GM18508 (cell line): Measurements from ENCODE around the gene ZNF496.
A peak's percentile ranks its signal among the peaks of the same experiment; 100 is the strongest.
"Not testable (repeated sequence)": the region's sequence is repeated elsewhere in the genome, so short reads cannot be mapped to it uniquely, and the experiment has no call there.

Experiments
- ATAC-seq: cut with Tn5 transposase; IDR thresholded peaks from one replicate; pipeline ENCODE4 v1.9.1; 2021; ENCODE audit warnings: moderate number of reproducible peaks; ENCODE audit not compliant: insufficient read depth, unreplicated experiment

The ZNF496 gene

DNA sequence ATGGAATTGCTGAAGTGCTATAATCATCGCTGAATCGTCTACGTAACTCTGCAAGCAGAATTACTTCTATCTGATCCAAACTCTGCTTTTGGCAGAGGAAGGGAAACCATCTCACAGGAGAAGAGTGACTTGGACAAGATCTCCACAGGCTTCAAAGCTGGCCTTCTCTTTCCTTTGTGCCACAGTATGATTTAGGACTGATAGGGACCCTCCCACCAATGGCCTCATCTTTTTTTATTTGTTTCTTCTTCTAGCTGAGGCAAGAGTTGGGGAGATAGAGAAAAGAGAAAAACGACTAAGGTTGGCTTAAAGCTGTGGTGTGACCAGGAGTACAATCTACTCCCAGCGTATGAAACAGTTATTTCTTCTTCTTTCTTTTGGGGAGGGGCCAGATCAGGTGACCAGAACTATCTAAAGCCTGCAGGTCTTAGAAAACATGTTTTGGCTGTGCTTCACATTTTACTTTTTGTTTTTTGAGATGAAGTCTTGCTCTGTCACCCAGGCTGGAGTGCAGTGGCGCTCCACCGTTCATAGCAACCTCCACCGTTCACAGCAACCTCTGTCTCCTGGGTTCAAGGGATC lies 35.0 kb downstream of the ZNF496 start:
- no peak for ATAC-seq

DNA sequence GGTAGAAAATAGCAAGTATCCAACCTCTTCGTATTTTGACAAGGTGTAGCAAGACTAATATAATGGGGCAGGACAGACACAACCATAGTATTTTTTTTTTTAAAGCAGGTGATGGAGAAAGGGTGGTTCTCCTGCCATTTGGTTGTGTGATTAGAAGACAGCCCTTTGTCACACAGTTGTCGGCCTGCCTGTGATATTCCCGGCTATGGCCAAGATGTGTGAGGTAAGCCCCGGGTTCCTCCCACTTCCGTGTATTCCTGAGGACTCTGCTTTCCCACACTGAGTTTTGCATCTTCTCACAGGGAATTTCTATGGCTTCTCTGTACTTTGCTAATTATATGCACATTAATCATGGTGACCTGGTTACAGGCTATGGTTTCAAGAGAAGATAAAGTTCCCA lies 35.9 kb downstream of the ZNF496 start:
- no peak for ATAC-seq

DNA sequence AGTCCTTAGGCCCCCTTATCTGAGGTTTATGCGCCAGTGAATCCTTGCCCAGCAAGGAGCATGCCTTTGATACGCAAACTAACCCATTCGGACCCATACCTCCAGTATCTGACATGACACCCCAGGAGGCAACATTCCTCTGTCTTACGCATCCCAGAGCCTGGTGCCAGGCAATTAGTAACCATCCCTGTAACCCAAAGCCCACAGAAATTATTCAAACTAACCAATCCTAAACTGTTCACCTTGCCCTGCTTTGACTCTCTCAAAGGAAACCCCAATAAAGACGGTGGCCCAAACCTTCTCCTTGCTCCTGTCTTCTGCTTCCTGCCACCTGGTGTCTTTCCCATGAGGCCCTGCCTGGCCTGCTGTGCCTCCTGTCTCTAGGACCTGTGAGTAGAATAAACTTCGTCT lies 36.4 kb downstream of the ZNF496 start:
- no peak for ATAC-seq

DNA sequence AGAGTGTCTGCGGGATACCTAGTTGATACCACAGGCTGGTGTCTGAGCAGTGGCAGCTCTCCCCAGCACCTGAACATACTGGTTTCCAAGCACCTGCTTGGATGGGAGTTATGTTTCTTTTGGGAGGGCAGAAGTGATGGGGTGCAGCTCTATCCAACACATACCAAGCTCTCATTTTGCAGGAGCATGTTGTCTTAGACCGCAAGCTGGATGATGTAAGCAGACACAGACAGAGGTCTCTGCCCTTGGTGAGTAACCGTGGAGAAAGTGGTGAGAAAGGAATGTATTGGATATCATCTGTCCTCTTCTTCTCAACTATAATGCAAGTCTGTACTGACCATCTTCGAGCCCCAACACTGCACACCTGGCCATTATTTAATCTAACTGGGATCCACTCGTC lies 37.4 kb downstream of the ZNF496 start:
- no peak for ATAC-seq

DNA sequence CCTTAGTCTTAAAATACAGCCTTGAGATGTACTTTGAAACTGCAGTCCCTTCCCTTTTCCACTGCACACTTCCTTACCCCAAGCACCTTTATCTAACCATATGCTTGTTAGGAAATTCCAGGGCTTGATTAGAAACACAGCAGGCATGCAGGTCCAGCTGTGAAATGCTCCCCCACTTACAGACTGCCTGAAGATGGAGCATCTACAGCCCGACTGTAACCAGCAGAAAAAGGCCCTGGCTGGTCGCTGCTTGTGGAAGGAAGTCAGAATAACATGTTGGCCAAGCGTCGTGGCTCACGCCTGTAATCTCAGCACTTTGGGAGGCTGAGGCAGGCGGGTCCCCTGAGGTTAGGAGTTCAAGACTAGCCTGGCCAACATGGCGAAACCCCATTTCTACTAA lies 38.6 kb downstream of the ZNF496 start:
- no peak for ATAC-seq

DNA sequence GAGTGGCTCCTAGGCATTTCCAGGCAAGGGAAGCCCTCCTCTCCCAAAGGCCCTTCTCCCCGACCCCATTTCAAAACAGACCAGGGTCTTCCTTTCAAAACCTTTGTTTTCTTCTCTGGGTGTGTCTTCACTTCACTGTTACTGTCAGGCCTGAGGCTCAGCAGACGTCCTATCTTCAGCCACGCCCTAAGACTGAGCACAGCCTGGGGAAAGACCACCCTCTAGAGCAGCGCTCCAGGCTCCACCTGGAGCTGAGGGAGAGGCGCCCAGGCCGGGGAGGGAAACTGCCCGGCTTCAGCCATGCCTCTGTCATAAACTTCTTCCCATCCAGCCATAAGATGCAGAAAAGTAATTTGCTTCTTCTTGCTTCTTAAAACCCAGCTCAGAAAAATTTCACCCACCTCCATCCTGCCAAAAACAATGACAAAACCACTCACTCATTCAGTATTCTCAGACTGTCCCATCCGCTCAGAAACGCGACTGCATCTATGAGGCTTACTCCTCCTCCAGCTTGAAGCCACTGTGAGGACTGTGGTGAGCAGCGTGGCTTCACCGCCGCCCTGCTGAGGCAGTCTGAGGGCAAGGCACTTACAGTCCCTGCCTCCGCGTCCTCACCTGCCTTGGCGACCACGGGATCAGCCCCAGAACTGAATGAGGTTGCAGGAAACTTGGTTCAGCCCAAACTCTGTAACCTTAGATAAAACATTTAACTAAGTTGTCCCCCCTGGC lies 39.7 kb downstream of the ZNF496 start:
- ATAC-seq: no peak

DNA sequence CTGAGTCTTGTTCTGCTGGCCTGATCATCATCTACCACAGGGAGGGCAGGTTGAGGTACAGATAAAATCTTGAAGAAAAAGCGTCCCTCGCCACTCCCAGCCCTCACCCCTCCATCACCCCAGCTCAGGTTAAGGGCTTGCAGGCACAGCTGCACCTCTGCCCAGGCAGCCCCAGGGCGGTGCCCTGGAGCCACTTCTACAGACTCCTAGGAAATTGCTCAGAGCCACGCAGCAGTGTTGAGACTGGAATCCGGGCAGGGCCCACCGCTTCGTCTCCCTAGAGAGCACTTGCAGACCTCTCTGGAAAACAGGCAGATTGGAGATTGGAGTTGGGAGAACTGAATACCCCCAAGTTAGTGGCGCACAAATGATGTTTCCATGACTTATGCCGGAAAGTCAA lies 40.5 kb downstream of the ZNF496 start:
- no peak for ATAC-seq

DNA sequence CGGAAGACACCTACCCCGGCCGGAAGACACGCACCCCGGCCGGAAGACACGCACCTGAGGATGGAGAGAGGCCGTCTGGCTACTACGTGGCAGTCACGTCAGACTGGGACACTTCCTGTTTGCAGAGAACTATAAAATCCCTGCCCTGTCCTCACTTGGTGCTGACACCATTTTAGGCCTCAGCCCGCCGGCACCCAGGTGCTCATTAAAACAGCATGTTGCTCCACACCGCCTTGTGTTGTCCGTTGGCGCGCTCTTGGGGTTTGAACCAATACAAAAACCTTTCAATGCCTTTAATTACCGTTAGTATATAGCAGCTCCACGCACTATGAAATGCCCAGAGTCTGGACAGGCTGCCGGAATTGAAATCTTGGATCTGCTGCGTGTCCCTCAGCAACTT lies 41.1 kb downstream of the ZNF496 start:
- no peak for ATAC-seq

DNA sequence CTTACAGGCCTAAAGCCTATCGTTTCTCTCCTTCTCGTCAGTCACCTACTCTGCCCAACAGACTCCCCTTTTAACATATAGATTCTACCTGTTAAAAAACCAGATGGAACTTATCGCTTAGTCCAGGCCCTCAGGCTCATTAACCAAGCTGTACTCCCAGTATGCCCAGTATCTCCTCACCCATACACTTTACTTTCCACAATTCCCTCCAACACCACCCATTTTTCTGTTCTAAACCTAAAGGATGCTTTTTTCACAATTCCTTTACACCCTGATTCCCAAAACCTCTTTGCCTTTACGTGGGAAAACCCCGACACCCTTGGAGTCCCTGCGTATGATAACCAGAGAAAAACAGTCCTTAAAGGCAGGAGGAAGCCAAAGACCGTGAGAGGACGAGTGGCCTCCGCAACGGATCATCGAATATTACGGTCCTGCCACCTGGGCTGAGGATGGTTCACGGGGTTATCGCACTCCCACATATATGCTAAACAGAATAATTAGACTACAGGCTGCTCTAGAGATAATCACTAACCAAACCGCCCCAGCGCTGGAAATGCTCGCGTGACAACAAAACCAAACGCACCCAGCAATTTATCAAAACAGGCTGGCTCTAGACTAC lies 42.3 kb downstream of the ZNF496 start:
- ATAC-seq: not testable (repeated sequence)

DNA sequence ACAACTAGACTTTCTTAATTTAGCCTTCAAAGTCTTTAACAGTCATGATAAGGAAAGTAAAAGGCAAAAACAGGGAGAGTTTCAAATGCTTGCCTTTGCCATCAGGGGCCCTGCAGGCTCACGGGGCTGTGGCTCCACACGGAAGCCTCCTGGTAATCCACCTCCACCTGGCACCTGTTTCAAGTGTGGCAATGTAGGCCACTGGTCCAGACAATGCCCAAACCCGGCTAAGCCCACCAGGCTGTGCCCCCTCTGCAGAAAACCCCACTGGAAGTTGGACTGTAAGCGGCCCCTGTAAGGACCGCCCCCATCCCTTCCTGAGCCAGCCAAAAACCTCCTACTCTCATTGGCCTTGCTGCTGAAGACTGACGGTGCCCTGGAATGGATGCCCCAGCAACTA lies 43.3 kb downstream of the ZNF496 start:
- ATAC-seq: no peak

DNA sequence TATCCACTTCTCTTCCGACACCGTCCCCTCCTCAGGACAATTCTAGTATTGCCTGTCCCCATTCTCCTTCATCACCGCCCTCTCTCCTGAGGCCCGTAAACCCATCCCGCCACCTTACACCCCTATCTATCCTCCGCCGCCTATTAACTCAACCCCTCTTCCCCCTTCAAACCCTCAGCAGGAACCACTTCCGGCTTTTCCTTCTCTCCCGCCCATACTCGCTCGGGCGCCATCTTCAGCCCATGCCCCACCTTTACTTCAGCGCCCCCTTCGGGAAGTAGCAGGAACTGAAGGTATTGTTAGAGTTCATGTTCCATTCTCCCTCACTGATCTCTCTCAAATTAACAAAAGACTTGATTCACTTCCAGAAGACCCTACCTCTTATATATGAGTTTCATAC lies 44.2 kb downstream of the ZNF496 start:
- no peak for ATAC-seq

DNA sequence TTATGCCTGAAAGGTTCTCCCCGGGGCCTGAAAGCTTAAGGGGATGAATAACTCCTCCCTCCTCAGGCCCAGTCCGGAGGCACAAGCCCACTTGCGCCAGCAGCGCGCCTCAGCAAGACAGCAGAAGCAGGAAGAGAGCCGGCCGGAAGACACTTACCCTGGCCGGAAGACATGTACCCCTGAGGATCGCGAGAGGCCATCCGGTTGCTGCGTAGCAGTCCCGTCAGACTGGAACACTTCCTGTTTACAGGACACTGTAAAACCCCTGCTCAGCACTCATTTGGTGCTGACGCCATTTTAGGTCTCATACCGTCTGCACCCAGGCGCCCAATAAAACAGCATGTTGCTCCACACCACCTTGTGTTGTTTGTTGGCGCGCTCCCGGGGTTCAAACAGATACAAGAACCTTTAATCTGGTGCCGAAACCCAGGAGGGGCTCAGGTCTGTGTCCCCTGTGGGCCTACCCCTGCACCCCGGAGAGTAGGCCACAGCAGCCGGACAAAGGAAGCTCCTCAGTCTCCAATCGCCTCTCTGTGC lies 45.5 kb downstream of the ZNF496 start:
- no peak for ATAC-seq

DNA sequence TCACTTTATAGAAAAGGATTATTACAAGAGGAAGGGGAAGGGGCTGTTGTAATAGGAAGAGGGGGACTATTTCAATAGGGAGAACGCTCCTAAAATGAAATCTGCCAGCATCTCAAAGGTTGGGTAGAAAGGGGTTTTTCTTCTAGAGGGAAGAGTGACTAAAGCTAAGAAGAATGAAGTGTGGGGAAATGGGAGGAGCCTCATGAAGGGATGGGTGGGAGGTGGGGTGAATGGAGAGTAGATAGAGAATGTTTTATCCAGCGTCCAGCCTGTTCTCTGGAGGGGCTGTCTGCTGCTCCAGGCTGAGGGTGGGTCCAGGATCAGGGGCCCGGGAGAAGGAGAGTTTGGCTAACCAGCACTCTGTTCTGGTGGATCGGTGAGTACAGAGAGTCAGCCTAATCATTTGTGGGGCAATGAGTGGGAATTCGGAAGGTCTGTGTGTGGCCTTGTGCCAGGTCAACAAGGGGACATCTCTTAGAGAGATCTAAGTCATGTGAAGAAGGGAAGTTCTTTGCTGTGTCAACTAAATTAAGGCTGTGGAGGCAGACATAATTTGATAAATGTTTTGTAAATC lies 50.6 kb downstream of the ZNF496 start:
- no peak for ATAC-seq

DNA sequence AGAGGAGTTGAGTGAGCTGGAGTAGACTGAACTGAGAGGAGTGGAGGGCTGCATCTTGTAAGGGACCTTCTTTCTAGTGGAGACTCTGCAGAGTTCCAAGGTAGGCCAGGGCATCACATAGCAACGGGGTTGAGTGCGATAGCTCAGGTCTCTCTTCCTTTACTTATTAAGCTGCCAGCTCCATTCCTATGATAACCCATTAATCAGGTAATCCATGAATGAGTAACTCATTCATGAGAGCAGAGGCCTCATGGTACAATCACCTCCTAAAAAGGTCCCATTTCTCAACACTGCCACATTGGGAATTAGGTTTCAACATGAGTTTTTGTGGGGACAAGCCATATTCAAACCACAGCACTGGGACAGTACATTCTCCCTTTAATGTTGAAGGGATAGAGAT lies 54.5 kb downstream of the ZNF496 start:
- no peak for ATAC-seq

DNA sequence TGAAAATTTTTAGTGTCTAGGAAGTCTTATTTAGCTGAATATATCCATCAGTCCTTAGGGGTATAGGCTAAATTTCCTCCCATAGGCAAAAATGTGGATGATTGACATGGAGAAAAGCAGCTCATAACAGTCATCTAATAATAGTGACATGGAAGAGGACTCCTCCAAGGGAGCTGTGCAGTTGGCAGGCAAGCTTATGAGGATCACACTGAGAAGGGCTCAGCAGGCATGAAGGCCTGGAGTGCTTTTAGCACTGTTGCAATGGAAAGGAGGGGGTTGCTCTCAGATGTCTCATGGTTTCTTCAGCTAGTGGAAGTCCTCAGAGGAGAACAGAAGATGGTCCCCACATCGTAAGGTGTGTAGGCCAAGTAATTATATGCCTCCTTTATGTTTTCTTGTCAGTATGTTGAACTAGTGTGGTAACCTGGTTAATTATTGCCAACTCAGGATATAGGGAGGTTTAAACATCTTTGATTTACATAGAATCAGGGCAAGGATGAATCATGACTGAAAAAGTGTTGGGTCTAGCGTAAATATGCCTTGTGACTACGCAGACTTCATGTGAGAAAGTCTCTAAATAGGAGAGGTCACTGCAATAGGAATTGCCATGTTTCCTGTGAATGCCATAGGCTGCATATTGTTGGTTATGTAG lies 56.9 kb downstream of the ZNF496 start:
- ATAC-seq: peak; percentile 53

DNA sequence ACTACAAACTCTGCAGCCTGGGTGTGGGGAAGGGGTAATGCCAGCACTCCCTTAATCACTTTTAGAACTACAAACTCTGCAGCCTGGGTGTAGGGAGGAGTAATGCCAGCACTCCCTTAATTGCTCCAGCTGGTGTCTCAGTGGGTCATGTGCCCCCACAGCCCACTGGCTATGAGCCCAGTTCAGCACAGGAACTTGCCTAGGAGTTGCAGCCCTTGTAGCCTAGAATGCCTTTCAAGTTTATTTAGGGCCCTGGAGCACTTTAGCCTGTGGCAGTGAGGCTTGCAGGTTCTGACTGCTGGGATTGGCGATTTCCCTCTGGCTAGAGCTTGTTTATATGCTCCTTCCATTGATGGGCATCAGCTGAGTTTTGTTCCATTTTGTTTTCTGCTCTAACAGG lies 58.7 kb downstream of the ZNF496 start:
- no peak for ATAC-seq

DNA sequence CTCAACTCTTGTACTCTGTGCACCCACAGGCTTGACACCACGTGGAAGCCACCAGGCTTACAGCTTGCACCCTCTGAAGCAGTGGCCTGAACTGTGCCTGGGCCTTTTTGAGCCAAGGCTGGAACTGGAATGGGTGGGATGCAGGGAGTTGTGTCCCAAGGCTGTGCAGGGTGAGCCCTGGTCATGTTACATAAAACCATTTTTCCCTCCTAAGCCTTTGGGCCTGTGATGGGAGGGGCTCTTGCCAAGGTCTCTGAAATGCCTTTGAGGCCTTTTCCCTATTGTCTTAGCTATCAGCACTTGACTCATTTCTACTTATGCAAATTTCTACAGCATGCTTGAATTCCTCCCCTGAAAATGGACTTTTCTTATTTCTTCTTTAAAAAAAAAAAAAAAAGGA lies 61.7 kb downstream of the ZNF496 start:
- ATAC-seq: no peak

DNA sequence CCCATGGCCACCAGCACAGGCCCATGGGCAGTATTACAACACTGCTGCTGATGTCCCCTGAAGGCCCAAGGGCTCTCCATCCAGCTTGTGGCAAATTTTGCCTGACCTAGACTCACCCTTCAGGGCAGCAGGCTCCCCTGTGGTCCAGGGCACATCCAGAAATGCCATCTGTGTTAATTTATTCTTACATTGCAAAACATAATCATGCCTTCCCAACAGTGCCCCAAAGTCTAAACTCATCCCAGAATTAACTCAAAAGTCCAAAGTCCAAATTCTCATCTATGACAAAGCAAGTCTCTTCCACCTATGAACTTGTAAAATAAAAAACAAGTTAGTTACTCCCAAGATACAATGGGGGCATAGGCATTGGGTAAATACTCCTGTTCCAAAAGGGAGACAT lies 62.5 kb downstream of the ZNF496 start:
- no peak for ATAC-seq

DNA sequence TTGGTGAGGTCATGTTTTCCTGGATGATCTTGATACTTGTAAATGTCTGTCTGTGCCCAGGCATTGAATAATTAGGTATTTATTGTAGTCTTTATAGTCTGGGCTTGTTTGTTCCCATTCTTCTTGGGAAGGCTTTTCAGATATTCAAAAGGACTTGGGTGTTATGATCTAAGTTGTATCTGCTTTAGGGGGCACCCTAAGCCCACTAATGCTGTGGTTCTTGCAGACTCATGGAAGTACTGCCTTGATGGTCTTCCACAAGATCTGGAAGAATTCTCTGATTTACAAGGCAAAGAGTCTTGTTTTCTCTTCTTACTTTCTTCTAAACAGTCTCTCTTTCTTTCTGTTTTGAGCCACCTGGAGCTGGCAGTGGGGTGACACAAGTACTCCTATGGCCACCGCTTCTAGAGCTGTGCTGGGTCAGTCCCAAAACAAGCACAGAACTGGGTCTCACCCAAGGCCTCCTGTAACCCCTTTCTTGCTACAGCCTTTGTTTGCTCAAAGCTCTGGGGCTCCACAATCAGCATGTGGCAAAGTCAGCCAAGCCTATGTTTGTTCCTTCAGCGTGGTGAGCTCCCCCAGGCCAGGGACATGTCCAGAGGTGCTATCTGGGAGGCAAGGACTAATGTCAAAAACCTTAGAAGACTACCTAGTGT lies 63.1 kb downstream of the ZNF496 start:
- ATAC-seq: no peak

DNA sequence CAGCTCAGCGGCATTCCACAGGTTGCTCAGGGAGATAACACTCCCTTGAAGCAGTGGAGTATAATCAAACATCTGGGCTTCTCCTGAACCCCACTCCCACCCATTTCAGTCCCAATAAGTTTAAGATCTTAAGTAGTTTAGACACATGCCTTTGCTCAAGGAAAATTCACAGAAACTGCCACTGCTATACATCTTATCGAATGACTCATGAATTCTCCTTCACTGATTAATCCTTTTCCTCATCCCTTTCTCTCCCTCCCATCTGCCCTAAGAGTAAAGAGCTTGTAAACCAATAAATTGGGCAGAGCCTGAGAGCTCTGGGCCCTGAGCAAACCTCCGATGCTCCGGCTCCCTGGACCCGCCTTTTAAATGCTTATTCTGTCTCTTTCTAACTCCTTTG lies 65.6 kb downstream of the ZNF496 start:
- no peak for ATAC-seq
